HG03095 (cell line): ENCODE measurements around the gene TMEM232.

Experiments used
- ATAC-seq: cut with Tn5 transposase; IDR thresholded peaks from one replicate; pipeline ENCODE4 v1.9.1; 2021; ENCODE audit warnings: moderate library complexity; ENCODE audit not compliant: unreplicated experiment

Gene TMEM232

DNA sequence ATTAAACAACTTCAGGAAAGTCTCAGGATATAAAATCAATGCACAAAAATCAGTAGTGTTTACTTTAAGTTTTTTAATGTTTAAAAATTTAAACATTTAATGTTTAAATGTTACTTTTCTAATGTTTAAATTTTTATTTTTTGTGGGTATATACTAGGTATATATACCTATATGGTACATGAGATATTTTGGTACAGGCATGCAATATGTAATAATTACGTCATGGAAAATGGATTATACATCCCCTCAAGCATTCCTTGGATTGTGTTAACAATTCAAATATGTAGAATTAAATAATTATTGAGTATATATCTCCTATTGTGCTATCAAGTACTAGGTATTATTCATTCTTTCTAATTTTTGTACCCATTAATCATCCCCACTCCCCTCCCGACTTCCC lies 291.3 kb downstream of the TMEM232 start:
- no peak for ATAC-seq

DNA sequence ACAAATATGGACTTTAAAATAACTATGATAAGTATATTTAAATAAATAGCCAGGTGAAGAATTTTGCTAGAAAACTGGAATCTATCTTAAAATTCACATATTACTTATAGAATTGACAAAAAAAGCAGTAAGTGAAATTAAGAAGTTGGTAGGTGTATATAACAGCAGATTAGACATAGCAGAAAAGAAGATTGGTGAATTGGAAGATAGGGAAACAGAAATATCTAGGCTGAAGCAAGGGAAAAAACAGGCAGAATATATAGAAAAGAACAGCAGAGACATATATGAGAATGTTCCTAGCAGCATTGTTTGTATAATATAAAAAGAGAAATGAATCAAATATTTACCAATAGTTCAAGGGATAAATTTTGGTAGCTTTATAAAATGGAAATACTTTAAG lies 294.9 kb downstream of the TMEM232 start:
- no peak for ATAC-seq

DNA sequence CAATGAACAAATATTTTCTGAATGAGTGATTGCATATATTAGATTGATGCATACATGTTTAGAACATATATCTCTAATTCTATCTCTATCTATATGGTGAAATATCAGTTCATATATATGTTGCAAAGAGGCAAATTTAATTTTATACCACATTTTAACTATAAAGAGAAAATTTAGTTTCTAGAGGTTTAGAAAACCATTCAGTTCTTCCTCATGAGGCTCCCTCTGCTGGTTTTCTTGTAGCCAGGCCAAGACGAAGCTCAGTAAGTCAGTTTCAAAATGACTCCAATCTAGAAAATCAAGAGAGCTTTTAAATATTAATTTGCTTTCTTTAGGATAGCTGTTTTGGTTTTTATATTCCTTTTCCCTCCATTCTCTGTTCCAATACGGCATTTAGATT lies 312.1 kb downstream of the TMEM232 start:
- ATAC-seq = no peak

DNA sequence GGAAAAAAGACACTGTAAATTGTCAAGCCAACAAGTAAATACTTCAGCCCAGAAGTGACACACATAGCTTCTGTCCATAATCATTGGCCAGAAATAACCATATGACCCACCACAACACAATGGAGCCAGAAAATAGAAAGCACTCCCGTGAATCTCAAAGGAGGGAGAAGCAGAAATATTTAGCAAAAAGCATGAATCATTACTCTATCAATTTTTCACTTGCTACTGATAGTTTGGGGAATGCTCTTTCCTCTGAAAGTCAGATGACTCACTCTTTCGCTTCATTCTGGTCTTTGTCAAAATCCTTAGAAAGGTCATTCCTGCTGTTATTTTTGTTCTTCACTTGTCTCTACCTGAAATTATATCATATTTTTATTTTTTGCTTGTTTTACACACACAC lies 312.6 kb downstream of the TMEM232 start:
- no peak for ATAC-seq

DNA sequence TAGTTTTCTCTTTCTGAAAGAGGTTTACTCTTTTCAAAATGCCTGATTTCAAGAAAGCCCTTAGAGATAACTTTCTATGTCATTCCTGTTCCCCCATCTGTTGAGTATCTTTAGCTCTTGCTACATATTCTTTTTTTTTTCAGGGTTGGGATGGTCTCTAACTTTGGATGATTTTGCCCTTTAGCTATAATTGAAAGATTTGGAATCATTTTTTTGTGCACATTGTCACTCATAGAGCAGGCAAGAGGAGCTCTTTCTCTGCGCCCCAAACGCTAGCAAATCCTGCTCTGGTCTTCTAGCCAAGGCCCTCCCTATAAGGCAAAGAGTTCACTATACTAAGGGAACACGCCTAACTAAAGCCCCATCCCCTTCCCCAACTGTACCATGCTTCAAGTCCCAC lies 316.9 kb downstream of the TMEM232 start:
- no peak for ATAC-seq

DNA sequence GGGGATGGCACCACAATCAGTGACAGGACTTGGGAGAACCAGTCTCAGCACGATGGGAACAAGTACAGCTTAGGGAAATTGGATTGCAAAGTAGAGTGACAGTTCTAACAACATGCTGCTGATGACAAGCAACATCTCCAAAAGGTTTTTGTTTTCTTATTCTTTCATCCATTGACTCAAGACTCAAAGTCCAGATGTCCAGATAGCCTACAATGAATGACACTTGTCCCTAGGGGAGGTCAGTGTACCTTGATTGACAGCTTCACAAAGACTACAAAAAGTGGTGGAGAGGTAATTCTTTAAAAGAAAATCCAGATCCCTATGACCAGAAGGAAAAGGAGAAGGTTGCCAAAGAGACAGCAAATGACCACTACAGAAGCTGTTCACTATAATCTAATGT lies 323.9 kb downstream of the TMEM232 start:
- no peak for ATAC-seq

DNA sequence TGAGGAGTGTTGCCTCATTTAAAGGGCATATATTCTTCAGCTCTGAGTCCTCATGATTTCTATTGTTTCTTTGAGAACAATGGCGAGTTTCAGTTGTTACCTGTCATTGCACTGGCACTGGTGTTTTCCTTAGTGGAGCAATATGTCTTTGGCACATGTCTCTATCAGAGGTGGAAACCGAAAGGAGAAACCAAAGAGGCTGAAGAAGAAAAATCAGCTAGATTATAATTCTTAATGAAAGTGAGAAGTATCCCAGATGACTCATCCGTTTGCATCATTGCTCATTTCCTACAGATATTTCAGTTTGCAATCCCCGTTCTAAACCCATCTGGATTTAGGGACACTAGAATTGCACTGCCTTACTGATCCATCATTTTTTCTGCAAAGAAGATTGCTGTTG lies 324.6 kb downstream of the TMEM232 start:
- ATAC-seq = no peak

DNA sequence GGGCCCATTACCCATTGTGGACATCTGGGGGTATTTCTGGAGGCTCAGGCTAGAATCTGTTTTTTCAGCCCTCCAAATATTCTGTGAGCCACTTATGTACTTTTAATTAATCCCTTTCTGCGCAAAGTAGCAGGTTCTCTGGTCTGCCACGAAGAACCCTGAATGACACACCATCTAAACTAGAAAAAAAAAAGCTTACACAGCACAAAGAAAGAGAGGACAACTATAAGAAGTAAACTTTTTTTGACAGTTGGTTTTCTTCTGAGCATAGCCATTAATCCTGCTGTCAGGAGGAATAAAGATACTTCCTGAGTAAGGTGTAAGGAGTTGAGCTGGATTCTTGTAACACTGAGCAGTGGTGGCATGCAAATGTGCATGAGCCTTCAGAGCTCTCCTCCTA lies 327.5 kb downstream of the TMEM232 start:
- no peak for ATAC-seq

DNA sequence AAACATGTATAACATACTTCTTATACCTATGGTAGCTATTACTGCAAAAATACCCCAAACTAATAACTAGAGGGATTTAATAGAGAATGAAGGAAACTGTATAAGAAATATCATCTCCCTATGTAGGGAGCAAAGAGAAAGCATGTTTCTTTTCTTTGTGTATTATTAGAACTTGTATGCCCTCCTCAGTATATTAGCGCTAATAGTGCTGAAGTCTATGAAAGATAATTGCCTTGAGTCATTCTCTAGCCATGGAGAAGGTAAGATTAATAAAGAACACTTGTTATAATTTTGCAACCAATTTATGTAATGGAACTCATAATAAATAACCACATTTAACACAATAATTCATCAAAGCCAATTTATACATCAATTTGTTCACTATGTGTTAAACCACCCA lies 329.2 kb downstream of the TMEM232 start:
- ATAC-seq = no peak

DNA sequence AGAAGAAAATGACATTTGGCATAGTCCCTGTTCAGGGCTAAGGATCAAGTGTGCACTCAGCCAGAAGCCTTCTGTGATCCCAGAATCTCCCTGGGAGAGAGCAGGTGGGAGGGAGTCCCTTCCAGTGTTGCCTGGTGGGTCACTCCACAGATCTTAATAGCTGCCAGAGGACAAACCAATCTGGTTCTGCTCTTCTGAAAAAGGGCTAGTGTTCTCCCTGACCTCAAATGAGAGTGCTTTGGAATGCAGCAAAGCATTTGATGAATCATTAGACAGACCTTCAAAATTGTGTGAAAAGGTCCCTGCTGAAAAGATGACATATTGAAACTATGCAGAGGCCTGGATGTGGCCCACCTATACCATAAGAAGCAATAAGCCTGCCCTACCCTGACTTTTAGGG lies 339.7 kb downstream of the TMEM232 start:
- no peak for ATAC-seq

DNA sequence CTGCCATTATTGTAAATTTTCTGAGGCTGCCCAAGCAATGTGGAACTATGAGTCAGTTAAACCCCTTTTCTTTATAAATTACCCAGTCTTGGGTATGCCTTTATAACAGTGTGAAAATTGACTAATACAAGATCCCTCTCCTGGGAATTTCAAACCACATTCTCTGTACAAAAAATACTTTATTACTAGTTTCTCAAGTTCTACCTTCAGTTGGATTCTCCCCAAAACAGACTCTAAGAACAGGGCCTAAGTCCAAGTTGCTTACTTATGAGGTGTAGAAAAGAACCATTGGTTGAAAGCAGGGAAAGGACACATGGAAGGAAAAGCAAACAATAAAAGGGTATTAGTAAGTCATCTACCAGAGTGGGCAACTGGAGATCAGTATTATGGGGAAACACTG lies 343.2 kb downstream of the TMEM232 start:
- no peak for ATAC-seq

DNA sequence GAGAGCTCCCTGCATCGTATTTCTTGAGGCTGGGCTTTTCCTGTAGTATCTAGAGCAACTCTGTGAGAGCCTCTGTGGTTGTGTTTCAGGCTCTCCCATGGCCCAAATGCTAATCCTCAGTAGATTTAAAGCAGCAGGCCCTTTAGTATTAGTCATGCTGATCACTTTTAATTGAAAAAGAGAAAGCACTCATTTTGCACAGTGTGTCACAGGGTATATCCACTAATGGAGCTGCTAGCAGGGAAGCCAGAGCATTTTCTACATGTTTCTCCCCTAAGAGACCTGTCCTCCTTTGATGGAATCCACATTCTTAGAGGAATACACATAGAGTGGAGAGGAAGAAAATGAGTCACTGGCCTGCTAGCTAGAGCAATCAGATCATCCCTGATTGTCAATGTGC lies 348.5 kb downstream of the TMEM232 start:
- no peak for ATAC-seq

DNA sequence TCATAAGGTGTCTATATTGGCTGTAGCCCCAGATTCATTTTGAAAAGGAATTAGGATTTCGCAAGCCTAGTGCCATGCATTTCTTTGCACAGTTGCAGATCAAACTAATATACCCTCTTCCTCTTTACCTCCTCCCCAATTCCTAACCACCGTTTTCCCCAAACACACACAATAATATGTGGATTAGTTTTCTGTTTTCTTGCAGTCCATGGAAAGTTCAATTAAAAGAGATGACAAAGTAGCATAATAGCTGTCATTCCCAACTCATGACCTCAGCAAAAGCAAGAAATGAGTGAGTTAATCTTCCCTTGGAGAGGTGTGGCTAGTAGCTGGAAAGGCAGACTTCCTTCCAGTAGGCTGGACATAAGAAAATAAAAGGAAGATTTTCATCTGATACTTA lies 349.1 kb downstream of the TMEM232 start:
- no peak for ATAC-seq

DNA sequence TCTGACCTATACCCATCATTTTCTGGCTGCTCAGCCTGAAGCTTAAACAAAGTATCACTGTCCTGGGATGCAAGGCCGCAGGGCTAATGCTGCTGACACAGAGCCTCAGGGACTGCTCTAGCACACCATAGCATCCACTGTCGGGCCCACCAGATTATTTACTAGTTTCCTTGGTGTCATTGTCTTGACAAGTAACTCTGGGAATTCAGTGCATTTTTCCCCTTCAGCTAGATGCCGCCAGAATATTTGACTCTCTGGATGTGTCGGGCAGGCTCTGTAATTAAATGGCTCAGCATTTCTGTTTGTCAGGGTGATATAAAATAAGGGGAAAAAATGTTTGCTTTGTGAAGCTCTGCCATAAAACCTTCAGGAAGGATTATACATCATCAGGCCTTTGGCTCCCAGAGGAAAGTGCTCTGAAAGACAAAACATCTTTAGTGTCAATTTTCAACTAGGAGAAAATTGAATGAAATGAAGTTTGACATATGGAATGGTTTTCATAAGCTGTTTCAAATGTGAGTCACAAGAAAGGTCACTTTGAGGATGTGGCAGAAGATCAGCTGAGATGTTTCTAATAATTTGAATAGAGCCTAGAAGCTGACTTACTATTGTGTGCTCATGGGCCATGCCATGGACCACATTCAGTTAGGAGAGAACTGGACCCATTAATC lies 350.1 kb downstream of the TMEM232 start:
- no peak for ATAC-seq

DNA sequence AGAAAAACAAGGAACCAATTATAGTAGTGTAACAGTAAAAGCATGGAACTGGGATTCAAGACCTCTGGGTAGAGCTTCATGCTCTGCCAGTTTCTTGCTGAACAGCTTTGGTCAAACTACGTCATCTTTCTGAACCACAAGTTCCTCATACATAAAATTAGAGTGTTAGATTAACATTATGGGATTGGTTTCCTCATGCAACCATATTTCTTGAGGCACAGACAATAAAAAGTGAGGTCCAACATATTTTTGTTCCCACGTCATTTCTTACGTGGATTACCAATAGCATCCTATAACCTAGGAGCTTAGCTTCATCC lies 354.8 kb downstream of the TMEM232 start:
- peak; percentile 82 for ATAC-seq

DNA sequence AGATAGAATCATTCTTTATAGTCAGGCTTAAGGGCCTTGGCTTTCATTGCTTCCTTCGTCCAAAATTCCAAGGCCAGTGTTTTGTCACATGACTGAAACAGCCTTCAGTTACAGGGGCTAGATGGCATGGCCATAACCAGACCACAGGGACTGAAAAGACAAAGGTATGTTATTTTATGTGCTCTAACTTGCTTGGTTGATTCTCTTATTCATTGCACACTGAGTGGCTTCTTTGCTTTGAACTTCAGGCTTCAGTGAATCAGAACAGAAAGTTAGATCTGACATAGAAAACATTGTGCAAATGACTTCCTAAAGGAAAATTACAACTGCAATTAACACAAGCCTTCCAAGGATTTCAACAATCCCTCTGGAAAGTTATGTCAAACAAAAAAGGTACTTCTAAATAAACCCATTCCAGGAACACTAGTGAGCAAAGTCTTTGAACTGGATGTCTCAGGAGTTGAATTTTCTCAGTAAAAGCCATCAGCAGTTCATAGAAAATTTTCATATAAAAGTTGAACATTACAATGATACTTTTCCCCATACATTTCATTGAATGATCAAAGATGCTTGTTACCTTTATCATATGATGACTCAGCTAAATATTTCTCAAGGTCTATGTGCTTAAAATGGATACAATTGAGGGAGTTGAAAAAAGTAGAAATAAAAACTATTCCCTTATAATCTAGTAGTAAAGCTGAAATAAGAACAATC lies 355.3 kb downstream of the TMEM232 start:
- no peak for ATAC-seq
